ENCODE measurements around the gene C5orf15.

The C5orf15 gene

DNA sequence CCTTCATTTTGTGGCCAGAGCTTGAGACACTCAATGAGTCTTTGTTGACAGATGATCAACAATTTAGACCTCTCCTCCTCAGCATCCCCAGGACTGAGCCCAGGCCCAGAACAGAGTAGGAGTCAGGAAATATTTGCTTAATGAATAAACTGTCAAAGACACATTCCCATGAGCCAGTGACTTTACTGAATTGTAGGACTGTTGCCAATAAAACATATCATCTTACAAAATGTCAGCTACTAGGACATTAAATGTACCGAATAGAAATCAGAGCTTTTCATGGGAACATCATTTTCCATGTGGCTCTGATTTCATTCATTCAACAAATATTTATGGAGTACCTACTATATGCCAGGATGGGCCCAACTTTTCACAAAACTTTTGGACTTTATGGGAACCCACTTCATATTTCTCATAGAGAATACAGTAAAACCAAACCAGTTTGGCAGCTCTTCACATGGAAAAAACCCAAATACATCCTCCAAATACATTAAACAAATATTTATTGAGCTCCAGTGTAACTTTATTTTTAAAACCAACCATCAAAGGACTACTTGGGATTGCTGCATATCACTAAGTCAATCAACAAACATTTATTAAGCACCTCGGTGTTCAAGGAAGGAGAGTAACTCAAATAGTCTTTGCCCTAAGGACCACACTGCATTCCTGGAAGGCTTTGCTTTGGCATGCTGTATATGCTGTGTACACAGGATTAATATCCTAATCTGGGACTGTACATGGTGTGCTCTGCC lies 24.9 kb upstream of the C5orf15 start:
- H3K4me3 ChIP-seq (ENCODE audit: low read length), result no peak overlapping the region
- TF ChIP-seq, protein P1, sequence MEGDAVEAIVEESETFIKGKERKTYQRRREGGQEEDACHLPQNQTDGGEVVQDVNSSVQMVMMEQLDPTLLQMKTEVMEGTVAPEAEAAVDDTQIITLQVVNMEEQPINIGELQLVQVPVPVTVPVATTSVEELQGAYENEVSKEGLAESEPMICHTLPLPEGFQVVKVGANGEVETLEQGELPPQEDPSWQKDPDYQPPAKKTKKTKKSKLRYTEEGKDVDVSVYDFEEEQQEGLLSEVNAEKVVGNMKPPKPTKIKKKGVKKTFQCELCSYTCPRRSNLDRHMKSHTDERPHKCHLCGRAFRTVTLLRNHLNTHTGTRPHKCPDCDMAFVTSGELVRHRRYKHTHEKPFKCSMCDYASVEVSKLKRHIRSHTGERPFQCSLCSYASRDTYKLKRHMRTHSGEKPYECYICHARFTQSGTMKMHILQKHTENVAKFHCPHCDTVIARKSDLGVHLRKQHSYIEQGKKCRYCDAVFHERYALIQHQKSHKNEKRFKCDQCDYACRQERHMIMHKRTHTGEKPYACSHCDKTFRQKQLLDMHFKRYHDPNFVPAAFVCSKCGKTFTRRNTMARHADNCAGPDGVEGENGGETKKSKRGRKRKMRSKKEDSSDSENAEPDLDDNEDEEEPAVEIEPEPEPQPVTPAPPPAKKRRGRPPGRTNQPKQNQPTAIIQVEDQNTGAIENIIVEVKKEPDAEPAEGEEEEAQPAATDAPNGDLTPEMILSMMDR (conservative IDR thresholded peaks at IDR 0.05; ENCODE audit: low read length), result no peak
- DNase-seq (ENCODE audit: low read depth), result peak; percentile 65

DNA sequence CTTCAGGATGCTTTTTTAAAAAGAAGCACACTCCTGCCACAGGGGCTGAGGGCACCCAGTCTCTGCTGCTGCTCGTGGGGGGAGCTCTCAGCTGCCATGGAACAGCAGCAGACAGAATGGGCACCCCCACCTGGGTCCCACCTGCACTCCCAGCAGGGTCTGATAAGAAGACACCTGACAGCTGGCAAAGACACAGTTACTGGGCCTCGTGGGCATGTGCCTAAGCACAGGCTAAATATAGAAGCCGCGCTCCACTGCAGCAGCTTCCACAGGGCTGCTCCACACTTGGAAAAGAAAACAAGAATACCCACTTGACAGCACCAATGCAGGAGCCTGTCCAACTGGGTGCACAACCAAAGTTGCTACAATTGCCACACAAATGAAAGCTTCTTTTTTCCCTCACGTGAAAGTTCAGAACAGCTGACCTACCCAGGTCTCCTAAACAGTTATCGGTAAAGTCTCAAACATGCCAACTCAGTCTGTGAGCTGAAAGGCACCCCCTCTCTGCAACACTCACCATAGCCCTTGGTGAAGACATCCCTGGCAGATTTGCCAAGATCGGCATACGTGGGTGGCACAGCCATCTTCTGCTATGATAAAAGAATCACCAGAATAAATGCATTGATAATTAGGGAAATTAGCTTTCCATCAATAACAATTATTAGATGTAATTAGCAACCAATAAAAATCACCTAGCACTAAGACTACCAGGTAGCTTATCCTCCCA lies 24.2 kb upstream of the C5orf15 start:
- TF ChIP-seq, protein P1 (conservative IDR thresholded peaks at IDR 0.05; ENCODE audit: low read length), result no peak
- no peak overlapping the region for H3K4me3 ChIP-seq (ENCODE audit: low read length)
- no peak for DNase-seq (ENCODE audit: low read depth)

DNA sequence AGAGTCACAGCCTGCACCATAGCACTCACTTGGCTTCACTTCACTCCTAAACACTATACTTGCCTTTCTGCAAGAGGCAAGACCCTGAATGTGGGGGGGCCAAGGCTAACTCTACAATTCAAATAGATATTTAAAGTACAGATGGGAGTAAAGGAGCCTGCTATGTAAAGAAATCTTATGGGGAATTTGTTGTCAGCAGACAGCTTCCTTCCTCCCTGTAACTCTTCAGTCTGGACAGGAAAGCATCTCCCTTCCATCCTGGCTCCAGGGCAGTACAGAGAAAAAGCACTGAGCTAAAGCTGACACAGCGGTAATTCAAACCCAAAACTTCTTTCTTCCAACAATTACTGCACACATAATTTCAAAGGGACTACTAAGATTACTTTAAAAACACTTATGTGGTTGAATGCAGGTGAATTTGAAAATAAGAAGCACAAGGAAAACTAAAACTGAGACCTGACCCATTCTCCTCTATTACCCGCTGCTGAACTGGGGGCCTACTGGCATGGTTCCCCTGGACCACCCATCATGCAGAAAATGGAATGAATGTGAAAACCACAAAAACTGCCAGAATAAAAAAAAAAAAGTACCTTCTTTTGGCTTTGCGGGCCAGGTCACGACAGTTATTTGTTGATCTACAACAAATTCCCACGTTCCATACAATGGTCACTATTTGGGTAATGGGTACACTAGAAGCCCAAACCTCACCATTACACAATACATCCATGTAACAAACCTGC lies 22.9 kb upstream of the C5orf15 start:
- TF ChIP-seq, protein P1 (conservative IDR thresholded peaks at IDR 0.05; ENCODE audit: low read length), result no peak
- DNase-seq (ENCODE audit: low read depth), result no peak
- no peak overlapping the region for H3K4me3 ChIP-seq (ENCODE audit: low read length)

DNA sequence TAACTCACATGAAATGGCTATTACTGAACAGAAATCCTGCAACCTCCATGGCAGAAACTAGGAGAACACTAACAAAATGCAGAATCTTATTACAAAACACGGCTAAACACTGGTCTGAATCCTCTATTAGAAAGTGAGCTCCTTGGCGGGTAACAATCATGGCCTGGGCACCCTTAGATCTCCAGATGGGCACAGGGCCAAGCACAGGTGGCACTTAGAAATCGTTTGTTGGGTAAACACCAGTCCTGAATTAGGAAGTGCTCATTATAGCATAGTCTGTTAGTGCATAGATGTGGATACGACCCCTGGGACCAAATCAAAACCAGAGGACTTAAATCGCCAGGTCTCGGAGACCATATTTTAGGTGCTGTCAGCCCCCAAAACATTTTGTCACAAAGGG lies 22.0 kb upstream of the C5orf15 start:
- DNase-seq (ENCODE audit: low read depth), result no peak
- TF ChIP-seq, protein P1 (conservative IDR thresholded peaks at IDR 0.05; ENCODE audit: low read length), result no peak
- no peak overlapping the region for H3K4me3 ChIP-seq (ENCODE audit: low read length)

DNA sequence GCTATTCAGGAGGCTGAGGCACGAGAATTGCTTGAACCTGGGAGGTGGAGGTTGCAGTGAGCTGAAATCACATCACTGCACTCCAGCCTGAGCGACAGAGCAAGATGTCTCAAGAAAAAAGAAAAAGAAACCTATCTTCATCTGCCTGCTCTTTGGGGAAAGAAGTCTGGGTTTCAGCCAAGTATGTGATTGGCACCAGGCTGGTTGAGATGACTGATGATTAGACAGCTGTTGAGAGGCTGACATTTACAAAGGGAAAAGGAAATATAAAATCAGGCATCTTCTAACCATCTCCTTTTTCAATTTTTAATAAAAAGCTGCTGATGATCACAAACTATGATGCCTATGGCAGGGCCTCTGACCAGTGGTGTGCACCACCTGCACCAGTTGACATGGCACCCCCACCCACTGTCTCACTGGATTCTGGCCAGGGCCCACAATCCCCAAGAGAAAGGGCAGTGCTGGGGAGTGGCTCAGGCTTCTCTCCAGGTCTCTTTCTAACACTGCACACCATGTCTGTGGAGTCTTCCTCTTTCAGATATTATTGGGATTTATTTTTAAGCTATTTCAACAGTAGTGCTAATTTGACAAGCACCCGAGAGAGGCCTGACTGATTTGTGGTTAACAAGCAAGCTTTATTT lies 17.2 kb upstream of the C5orf15 start:
- no peak for DNase-seq (ENCODE audit: low read depth)
- no peak overlapping the region for H3K4me3 ChIP-seq (ENCODE audit: low read length)
- TF ChIP-seq, protein P1 (conservative IDR thresholded peaks at IDR 0.05; ENCODE audit: low read length), result no peak

DNA sequence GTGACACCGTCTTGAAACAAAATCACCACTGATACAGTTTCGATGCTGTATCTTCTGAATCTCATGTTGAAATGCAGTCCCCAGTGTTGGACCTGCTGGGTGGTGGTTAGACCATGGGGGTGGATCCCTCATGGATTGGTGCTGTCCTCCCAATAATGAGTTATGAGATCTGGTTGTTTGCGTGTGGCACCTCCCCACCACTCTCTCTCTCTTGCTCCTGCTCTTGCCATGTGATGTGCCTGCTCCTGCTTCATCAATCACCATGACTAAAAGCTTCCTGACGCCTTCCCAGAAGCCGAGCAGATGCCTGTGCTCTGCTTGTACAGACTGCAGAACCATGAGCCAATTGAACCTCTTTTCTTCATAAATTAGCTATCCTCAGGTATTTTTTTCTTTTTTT lies 15.2 kb upstream of the C5orf15 start:
- DNase-seq (ENCODE audit: low read depth), result no peak
- TF ChIP-seq, protein P1 (conservative IDR thresholded peaks at IDR 0.05; ENCODE audit: low read length), result no peak
- no peak overlapping the region for H3K4me3 ChIP-seq (ENCODE audit: low read length)

All from AG10803 (cell line).